ENCODE data around the gene MRPL9.
A peak's percentile ranks its signal among the peaks of the same experiment; 100 is the strongest.

Gene MRPL9

GRCh38 chr1:151762941-151763921, at the start of gene MRPL9:
Gene MRPL9 (minus strand): TSS chr1:151763496. CDS start chr1:151763479, 17 bp downstream.
- no peak for TF ChIP-seq CTCF (IDR thresholded peaks at IDR 0.05; ENCODE audit: low read depth, low read length, missing control alignments)
- peak within 1 kb of the TSS; percentile 92 for H3K4me3 ChIP-seq (ENCODE audit: low read depth, low read length)
- peak; percentile 22 for DNase-seq (ENCODE audit: low read depth)

- H3K4me3 ChIP-seq (ENCODE audit: low read depth, low read length): no peak overlapping the region
- no peak for DNase-seq (ENCODE audit: low read depth)
- TF ChIP-seq CTCF (IDR thresholded peaks at IDR 0.05; ENCODE audit: low read depth, low read length, missing control alignments): no peak
These were observed 47.9 kb upstream of the MRPL9 start for GRCh38 chr1:151811181-151811580.

- DNase-seq (ENCODE audit: low read depth): no peak
- TF ChIP-seq CTCF (IDR thresholded peaks at IDR 0.05; ENCODE audit: low read depth, low read length, missing control alignments): no peak
- no peak overlapping the region for H3K4me3 ChIP-seq (ENCODE audit: low read depth, low read length)
These were observed 46.8 kb upstream of the MRPL9 start for GRCh38 chr1:151809985-151810556.

- TF ChIP-seq CTCF (IDR thresholded peaks at IDR 0.05; ENCODE audit: low read depth, low read length, missing control alignments): no peak
- DNase-seq (ENCODE audit: low read depth): no peak
- no peak overlapping the region for H3K4me3 ChIP-seq (ENCODE audit: low read depth, low read length)
These were observed 46.1 kb upstream of the MRPL9 start for GRCh38 chr1:151809290-151809984.

- no peak overlapping the region for H3K4me3 ChIP-seq (ENCODE audit: low read depth, low read length)
- TF ChIP-seq CTCF (IDR thresholded peaks at IDR 0.05; ENCODE audit: low read depth, low read length, missing control alignments): no peak
- DNase-seq (ENCODE audit: low read depth): no peak
These were observed 44.5 kb upstream of the MRPL9 start for GRCh38 chr1:151807766-151808165.

- no peak overlapping the region for H3K4me3 ChIP-seq (ENCODE audit: low read depth, low read length)
- no peak for DNase-seq (ENCODE audit: low read depth)
These were observed 43.8 kb upstream of the MRPL9 start for GRCh38 chr1:151807131-151807530.

More at GRCh38 chr1:151807131-151807530, 43.8 kb upstream of the MRPL9 start:
- TF ChIP-seq CTCF (IDR thresholded peaks at IDR 0.05; ENCODE audit: low read depth, low read length, missing control alignments): no peak
